SU-DHL-6 (cell line): Measurements from ENCODE around the gene TNP1.

Experiments used
- CTCF ChIP-seq: fragments of 200-600 bp; sonication (generic); IDR thresholded peaks from one replicate; pipeline ENCODE4 v1.5.1; 2017; ENCODE audit warnings: antibody characterized with exemption, mild to moderate bottlenecking, low read length, moderate library complexity; ENCODE audit not compliant: insufficient read depth, poor library complexity, severe bottlenecking
- EZH2phosphoT487 ChIP-seq: fragments of 200-600 bp; sonication (generic), shearing (Covaris generic); conservative IDR thresholded peaks from 2 replicates; pipeline ENCODE4 v1.6.1; 2018; ENCODE audit warnings: mild to moderate bottlenecking, antibody characterized with exemption, low read length, moderate library complexity, mixed read lengths

GRCh38 chr2:216903470-216903869 is 43.6 kb upstream of the TNP1 start:
- TF ChIP-seq EZH2phosphoT487 = no peak
- no peak for TF ChIP-seq CTCF
